H1 (cell line): ENCODE results near the gene ANKS1A. TPM values are rescaled to one million over a fixed set of nuclear protein-coding genes. Genes with fewer than 3 reads are reported as not detected.

Source experiments
- CBX8 ChIP-seq: fragments of 300-800, 300-1000 bp; sonication (generic); IDR thresholded peaks from 2 replicates; pipeline ENCODE4 v1.7.1; 2016; ENCODE audit warnings: low read depth, low read length, borderline replicate concordance
- CREB1 ChIP-seq: IDR thresholded peaks from 2 replicates; pipeline ENCODE4 v1.6.1; 2012; ENCODE audit warnings: inconsistent platforms
- EGR1 ChIP-seq: IDR thresholded peaks from 2 replicates; pipeline ENCODE4 v1.6.1; 2011; ENCODE audit warnings: low read depth, low read length, borderline replicate concordance
- HDAC2 ChIP-seq, 2 experiments: fragments of 300-600 bp in 1 of 2; sonication (generic) in 1 of 2; IDR thresholded peaks; 2 replicates each; pipeline ENCODE4 v1.6.1; 2011 to 2012; ENCODE audit warnings: low read depth in 2 of 2, low read length in 2 of 2, mild to moderate bottlenecking in 2 of 2, moderate library complexity in 2 of 2, borderline replicate concordance in 1 of 2, inconsistent platforms in 1 of 2
- KDM4A ChIP-seq: IDR thresholded peaks from one replicate; pipeline ENCODE4 v1.7.1; 2012; ENCODE audit warnings: low read depth, mild to moderate bottlenecking, moderate library complexity, low read length, inconsistent platforms; ENCODE audit not compliant: severe bottlenecking
- MAFK ChIP-seq: IDR thresholded peaks from 2 replicates; pipeline ENCODE4 v1.6.1; 2012; ENCODE audit warnings: low read depth, mild to moderate bottlenecking, improper control_type of control experiment, low read length
- SP4 ChIP-seq: IDR thresholded peaks from 2 replicates; pipeline ENCODE4 v1.6.1; 2012; ENCODE audit warnings: low read length, inconsistent platforms
- TAF1 ChIP-seq: IDR thresholded peaks from 2 replicates; pipeline ENCODE4 v1.6.1; 2011; ENCODE audit warnings: mild to moderate bottlenecking, low read depth, low read length
- TEAD4 ChIP-seq: IDR thresholded peaks from 2 replicates; pipeline ENCODE4 v1.6.1; 2012; ENCODE audit warnings: low read depth, low read length, inconsistent platforms, mixed read lengths
- YY1 ChIP-seq: IDR thresholded peaks from 2 replicates; pipeline ENCODE4 v1.6.1; 2011; ENCODE audit warnings: low read depth, mild to moderate bottlenecking, low read length
- polyA plus RNA-seq, 7 experiments: library from polyadenylated mRNA; depleted of rRNA in 3 of 7; stranded (reverse) in 5 of 7; unstranded in 2 of 7; fragments of >200 nt in 5 of 7; fragments of 200-250 nt in 2 of 7; gene quantifications; 1 replicate in 5 of 7; 2 replicates in 1 of 7; 4 replicates in 1 of 7; pipeline versions ENCODE4 v1.2.1 to v1.2.3, GENCODE V29; 2011 to 2013; ENCODE audit warnings: missing spikeins in 2 of 7, mixed read lengths in 2 of 7
- total RNA-seq: library from RNA; stranded (reverse); fragmentation: NEBNext Ultra II Directional; extraction: Animal tissue kit (Norgen Biotek cat#: 25700); gene quantifications from 2 replicates; pipeline ENCODE4 v1.2.1, GENCODE V29; 2021
- TF ChIP-seq, protein P1 (sequence below): fragments of 300-600 bp; sonication (generic); IDR thresholded peaks from 2 replicates; pipeline ENCODE4 v1.7.1; 2012; ENCODE audit warnings: low read length, moderate library complexity, mild to moderate bottlenecking, inconsistent platforms; ENCODE audit not compliant: insufficient replicate concordance

The ANKS1A gene
- total and polyA plus RNA-seq, 2 of the 8 experiments (the other 6 are each of a cell fraction or from before 2014, with no cell fraction given), result 9.8 to 30.9 TPM

GRCh38 chr6:35049900-35050756, 161.1 kb downstream of the ANKS1A start (continued):
- TF ChIP-seq, protein P1, sequence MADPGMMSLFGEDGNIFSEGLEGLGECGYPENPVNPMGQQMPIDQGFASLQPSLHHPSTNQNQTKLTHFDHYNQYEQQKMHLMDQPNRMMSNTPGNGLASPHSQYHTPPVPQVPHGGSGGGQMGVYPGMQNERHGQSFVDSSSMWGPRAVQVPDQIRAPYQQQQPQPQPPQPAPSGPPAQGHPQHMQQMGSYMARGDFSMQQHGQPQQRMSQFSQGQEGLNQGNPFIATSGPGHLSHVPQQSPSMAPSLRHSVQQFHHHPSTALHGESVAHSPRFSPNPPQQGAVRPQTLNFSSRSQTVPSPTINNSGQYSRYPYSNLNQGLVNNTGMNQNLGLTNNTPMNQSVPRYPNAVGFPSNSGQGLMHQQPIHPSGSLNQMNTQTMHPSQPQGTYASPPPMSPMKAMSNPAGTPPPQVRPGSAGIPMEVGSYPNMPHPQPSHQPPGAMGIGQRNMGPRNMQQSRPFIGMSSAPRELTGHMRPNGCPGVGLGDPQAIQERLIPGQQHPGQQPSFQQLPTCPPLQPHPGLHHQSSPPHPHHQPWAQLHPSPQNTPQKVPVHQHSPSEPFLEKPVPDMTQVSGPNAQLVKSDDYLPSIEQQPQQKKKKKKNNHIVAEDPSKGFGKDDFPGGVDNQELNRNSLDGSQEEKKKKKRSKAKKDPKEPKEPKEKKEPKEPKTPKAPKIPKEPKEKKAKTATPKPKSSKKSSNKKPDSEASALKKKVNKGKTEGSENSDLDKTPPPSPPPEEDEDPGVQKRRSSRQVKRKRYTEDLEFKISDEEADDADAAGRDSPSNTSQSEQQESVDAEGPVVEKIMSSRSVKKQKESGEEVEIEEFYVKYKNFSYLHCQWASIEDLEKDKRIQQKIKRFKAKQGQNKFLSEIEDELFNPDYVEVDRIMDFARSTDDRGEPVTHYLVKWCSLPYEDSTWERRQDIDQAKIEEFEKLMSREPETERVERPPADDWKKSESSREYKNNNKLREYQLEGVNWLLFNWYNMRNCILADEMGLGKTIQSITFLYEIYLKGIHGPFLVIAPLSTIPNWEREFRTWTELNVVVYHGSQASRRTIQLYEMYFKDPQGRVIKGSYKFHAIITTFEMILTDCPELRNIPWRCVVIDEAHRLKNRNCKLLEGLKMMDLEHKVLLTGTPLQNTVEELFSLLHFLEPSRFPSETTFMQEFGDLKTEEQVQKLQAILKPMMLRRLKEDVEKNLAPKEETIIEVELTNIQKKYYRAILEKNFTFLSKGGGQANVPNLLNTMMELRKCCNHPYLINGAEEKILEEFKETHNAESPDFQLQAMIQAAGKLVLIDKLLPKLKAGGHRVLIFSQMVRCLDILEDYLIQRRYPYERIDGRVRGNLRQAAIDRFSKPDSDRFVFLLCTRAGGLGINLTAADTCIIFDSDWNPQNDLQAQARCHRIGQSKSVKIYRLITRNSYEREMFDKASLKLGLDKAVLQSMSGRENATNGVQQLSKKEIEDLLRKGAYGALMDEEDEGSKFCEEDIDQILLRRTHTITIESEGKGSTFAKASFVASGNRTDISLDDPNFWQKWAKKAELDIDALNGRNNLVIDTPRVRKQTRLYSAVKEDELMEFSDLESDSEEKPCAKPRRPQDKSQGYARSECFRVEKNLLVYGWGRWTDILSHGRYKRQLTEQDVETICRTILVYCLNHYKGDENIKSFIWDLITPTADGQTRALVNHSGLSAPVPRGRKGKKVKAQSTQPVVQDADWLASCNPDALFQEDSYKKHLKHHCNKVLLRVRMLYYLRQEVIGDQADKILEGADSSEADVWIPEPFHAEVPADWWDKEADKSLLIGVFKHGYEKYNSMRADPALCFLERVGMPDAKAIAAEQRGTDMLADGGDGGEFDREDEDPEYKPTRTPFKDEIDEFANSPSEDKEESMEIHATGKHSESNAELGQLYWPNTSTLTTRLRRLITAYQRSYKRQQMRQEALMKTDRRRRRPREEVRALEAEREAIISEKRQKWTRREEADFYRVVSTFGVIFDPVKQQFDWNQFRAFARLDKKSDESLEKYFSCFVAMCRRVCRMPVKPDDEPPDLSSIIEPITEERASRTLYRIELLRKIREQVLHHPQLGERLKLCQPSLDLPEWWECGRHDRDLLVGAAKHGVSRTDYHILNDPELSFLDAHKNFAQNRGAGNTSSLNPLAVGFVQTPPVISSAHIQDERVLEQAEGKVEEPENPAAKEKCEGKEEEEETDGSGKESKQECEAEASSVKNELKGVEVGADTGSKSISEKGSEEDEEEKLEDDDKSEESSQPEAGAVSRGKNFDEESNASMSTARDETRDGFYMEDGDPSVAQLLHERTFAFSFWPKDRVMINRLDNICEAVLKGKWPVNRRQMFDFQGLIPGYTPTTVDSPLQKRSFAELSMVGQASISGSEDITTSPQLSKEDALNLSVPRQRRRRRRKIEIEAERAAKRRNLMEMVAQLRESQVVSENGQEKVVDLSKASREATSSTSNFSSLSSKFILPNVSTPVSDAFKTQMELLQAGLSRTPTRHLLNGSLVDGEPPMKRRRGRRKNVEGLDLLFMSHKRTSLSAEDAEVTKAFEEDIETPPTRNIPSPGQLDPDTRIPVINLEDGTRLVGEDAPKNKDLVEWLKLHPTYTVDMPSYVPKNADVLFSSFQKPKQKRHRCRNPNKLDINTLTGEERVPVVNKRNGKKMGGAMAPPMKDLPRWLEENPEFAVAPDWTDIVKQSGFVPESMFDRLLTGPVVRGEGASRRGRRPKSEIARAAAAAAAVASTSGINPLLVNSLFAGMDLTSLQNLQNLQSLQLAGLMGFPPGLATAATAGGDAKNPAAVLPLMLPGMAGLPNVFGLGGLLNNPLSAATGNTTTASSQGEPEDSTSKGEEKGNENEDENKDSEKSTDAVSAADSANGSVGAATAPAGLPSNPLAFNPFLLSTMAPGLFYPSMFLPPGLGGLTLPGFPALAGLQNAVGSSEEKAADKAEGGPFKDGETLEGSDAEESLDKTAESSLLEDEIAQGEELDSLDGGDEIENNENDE, result no peak
- no peak for TF ChIP-seq CREB1
- TF ChIP-seq TEAD4, result no peak
- no peak for TF ChIP-seq SP4
- no peak for TF ChIP-seq KDM4A
- no peak for TF ChIP-seq EGR1
- TF ChIP-seq TAF1, result no peak
- TF ChIP-seq MAFK, result no peak
- no peak for TF ChIP-seq HDAC2 (IDR thresholded peaks at IDR 0.05; ENCODE audit: borderline replicate concordance in 1 of 2, low read depth in 2 of 2, low read length in 2 of 2)
- no peak for TF ChIP-seq YY1
- TF ChIP-seq CBX8, result no peak
